IMR-90 (cell line): ENCODE measurements around the gene LGALS16. TPM values are rescaled to one million over a fixed set of nuclear protein-coding genes. Genes with fewer than 3 reads are reported as not detected.

Experiments
- ATAC-seq: fragments of 200-7000 bp; cut with Tn5 transposase; 2 replicates; pipeline ENCODE4 v1.9.1; 2020; ENCODE audit warnings: low read depth, mild to moderate bottlenecking, moderate library complexity
- BruUV-seq: library from RNA; stranded (reverse); fragments of 400-500 nt; replicated peaks from 2 replicates; lab custom pipeline; 2021; lab: Mats Ljungman, UMichigan
- CTCF ChIA-PET: fragments of 300-600 bp; formaldehyde crosslinking; extraction: SDS; loops from one replicate; lab custom pipeline; 2021; ENCODE audit warnings: antibody characterized with exemption; lab: Yijun Ruan, JAX
- POLR2A ChIA-PET: fragments of 300-600 bp; sonication (Branson Sonifier 250); formaldehyde crosslinking; loops from one replicate; lab custom pipeline; 2022; ENCODE audit warnings: antibody characterized with exemption; ENCODE audit not compliant: unreplicated experiment; lab: Charles Lee
- DNase-seq: peaks from one replicate; pipeline ENCODE4 v3.0.0; 2013
- H2AFZ ChIP-seq: replicated peaks from 2 replicates; pipeline ENCODE3; 2013; ENCODE audit warnings: low read length, mild to moderate bottlenecking; ENCODE audit not compliant: poor library complexity
- H2AK5ac ChIP-seq: 2 replicates; pipeline ENCODE4 v1.6.1; 2013; ENCODE audit warnings: low read depth, low read length, inconsistent platforms
- H2AK9ac ChIP-seq: replicated peaks from 2 replicates; pipeline ENCODE3; 2013; ENCODE audit warnings: mild to moderate bottlenecking, low read depth, low read length, moderate library complexity; ENCODE audit not compliant: poor library complexity
- H2BK120ac ChIP-seq: 2 replicates; pipeline ENCODE4 v1.6.1; 2013; ENCODE audit warnings: low read depth, low read length, inconsistent platforms
- H2BK15ac ChIP-seq: 3 replicates; pipeline ENCODE4 v1.6.1; 2013; ENCODE audit warnings: low read depth, low read length, inconsistent platforms
- H2BK20ac ChIP-seq: 2 replicates; pipeline ENCODE4 v1.6.1; 2013; ENCODE audit warnings: low read depth, mild to moderate bottlenecking, inconsistent platforms, low read length, moderate library complexity
- H2BK5ac ChIP-seq: 2 replicates; pipeline ENCODE4 v1.6.1; 2013; ENCODE audit warnings: mild to moderate bottlenecking, low read depth, low read length, inconsistent platforms; ENCODE audit not compliant: poor library complexity, severe bottlenecking
- H3K14ac ChIP-seq: replicated peaks from 2 replicates; pipeline ENCODE4 v1.6.1; 2013; ENCODE audit warnings: low read depth, low read length, inconsistent platforms
- H3K18ac ChIP-seq: 2 replicates; pipeline ENCODE4 v1.6.1; 2013; ENCODE audit warnings: low read depth, low read length, control low read depth
- H3K23ac ChIP-seq: 2 replicates; pipeline ENCODE4 v1.6.1; 2013; ENCODE audit warnings: low read depth, low read length, inconsistent platforms
- H3K27ac ChIP-seq: 2 replicates; pipeline ENCODE4 v1.5.1; 2013; ENCODE audit warnings: mild to moderate bottlenecking, control low read depth, low read length; ENCODE audit not compliant: insufficient read depth
- H3K27me3 ChIP-seq: 2 replicates; pipeline ENCODE4 v1.6.1; 2013; ENCODE audit warnings: low read length; ENCODE audit not compliant: control insufficient read depth, insufficient read depth
- H3K36me3 ChIP-seq: 2 replicates; pipeline ENCODE4 v1.6.1; 2013; ENCODE audit warnings: low read length, mixed read lengths; ENCODE audit not compliant: control insufficient read depth, insufficient read depth
- H3K4ac ChIP-seq: 2 replicates; pipeline ENCODE4 v1.6.1; 2013; ENCODE audit warnings: low read depth, low read length, inconsistent platforms
- H3K4me1 ChIP-seq: 2 replicates; pipeline ENCODE4 v1.6.1; 2013; ENCODE audit warnings: low read length, mixed read lengths; ENCODE audit not compliant: control insufficient read depth, insufficient read depth
- H3K4me2 ChIP-seq: 2 replicates; pipeline ENCODE4 v1.6.1; 2013; ENCODE audit warnings: low read depth, mild to moderate bottlenecking, control low read depth, low read length, moderate library complexity
- H3K4me3 ChIP-seq: 2 replicates; pipeline ENCODE4 v1.5.1; 2013; ENCODE audit warnings: low read depth, mild to moderate bottlenecking, control low read depth, low read length, moderate library complexity; ENCODE audit not compliant: insufficient read depth
- H3K56ac ChIP-seq: 2 replicates; pipeline ENCODE4 v1.6.1; 2013; ENCODE audit warnings: low read length, inconsistent platforms; ENCODE audit not compliant: insufficient read depth; ENCODE audit errors: extremely low read depth
- H3K79me1 ChIP-seq, 2 experiments: 2 replicates each; pipeline ENCODE4 v1.6.1; 2013; ENCODE audit warnings: low read length in 2 of 2, inconsistent platforms in 1 of 2, low read depth in 1 of 2
- H3K9ac ChIP-seq: 2 replicates; pipeline ENCODE4 v1.6.1; 2013; ENCODE audit warnings: low read depth, low read length, control low read depth
- H3K9me1 ChIP-seq: 2 replicates; pipeline ENCODE4 v1.6.1; 2013; ENCODE audit warnings: low read length, inconsistent platforms; ENCODE audit not compliant: insufficient read depth
- H3K9me3 ChIP-seq: 2 replicates; pipeline ENCODE4 v1.6.1; 2013; ENCODE audit warnings: low read length; ENCODE audit not compliant: control insufficient read depth, insufficient read depth
- H4K20me1 ChIP-seq: 2 replicates; pipeline ENCODE4 v1.6.1; 2013; ENCODE audit warnings: low read length, inconsistent platforms; ENCODE audit not compliant: insufficient read depth
- H4K5ac ChIP-seq: 2 replicates; pipeline ENCODE4 v1.6.1; 2013; ENCODE audit warnings: mild to moderate bottlenecking, low read depth, low read length, control low read depth
- H4K8ac ChIP-seq, 2 experiments: 2 replicates each; pipeline ENCODE4 v1.6.1; 2013; ENCODE audit warnings: low read depth in 2 of 2, low read length in 2 of 2, control low read depth in 1 of 2, inconsistent platforms in 1 of 2
- H4K91ac ChIP-seq: 2 replicates; pipeline ENCODE4 v1.6.1; 2013; ENCODE audit warnings: low read depth, low read length, inconsistent platforms; ENCODE audit not compliant: insufficient read depth
- BHLHE40 ChIP-seq: fragments of 150-350 bp; IDR thresholded peaks from 2 replicates; pipeline ENCODE4 v1.6.1; 2016; ENCODE audit warnings: mild to moderate bottlenecking, low read depth, low read length
- CEBPB ChIP-seq: IDR thresholded peaks from 2 replicates; pipeline ENCODE4 v1.6.1; 2012; ENCODE audit warnings: low read depth, low read length, improper control_type of control experiment
- CHD1 ChIP-seq: IDR thresholded peaks from 2 replicates; pipeline ENCODE4 v1.6.1; 2012; ENCODE audit warnings: low read depth, low read length, improper control_type of control experiment
- CTCF ChIP-seq: conservative IDR thresholded peaks from 2 replicates; pipeline ENCODE4 v1.5.1; 2012; ENCODE audit warnings: mild to moderate bottlenecking, low read depth, low read length, improper control_type of control experiment
- ELK1 ChIP-seq: fragments of 150-350 bp; IDR thresholded peaks from 2 replicates; pipeline ENCODE4 v1.6.1; 2016; ENCODE audit warnings: low read depth, mild to moderate bottlenecking, low read length, moderate library complexity, borderline replicate concordance
- FOS ChIP-seq: fragments of 150-350 bp; IDR thresholded peaks from 2 replicates; pipeline ENCODE4 v1.6.1; 2016; ENCODE audit warnings: low read depth, low read length
- MAFK ChIP-seq: IDR thresholded peaks from 2 replicates; pipeline ENCODE4 v1.6.1; 2012; ENCODE audit warnings: low read depth, low read length, improper control_type of control experiment
- MAZ ChIP-seq: IDR thresholded peaks from 2 replicates; pipeline ENCODE4 v1.6.1; 2012; ENCODE audit warnings: low read depth, mild to moderate bottlenecking, low read length, improper control_type of control experiment, moderate library complexity, borderline replicate concordance
- MXI1 ChIP-seq: IDR thresholded peaks from 2 replicates; pipeline ENCODE4 v1.6.1; 2012; ENCODE audit warnings: low read depth, mild to moderate bottlenecking, low read length, moderate library complexity, borderline replicate concordance
- NFE2L2 ChIP-seq: fragments of 150-350 bp; IDR thresholded peaks from 2 replicates; pipeline ENCODE4 v1.6.1; 2016; ENCODE audit warnings: low read depth, mild to moderate bottlenecking, low read length
- POLR2A ChIP-seq: IDR thresholded peaks from 2 replicates; pipeline ENCODE4 v1.6.1; 2012; ENCODE audit warnings: mild to moderate bottlenecking, low read depth, low read length
- RAD21 ChIP-seq: IDR thresholded peaks from 2 replicates; pipeline ENCODE4 v1.6.1; 2012; ENCODE audit warnings: low read length, improper control_type of control experiment
- RCOR1 ChIP-seq: IDR thresholded peaks from 2 replicates; pipeline ENCODE4 v1.6.1; 2012; ENCODE audit warnings: mild to moderate bottlenecking, low read length, improper control_type of control experiment; ENCODE audit not compliant: insufficient replicate concordance
- RFX5 ChIP-seq: IDR thresholded peaks from 2 replicates; pipeline ENCODE4 v1.8.0; 2012; ENCODE audit warnings: low read depth, mild to moderate bottlenecking, low read length, moderate library complexity
- SMC3 ChIP-seq: fragments of 150-350 bp; IDR thresholded peaks from 2 replicates; pipeline ENCODE4 v1.6.1; 2016; ENCODE audit warnings: low read depth, mild to moderate bottlenecking, antibody characterized with exemption, low read length, moderate library complexity
- USF2 ChIP-seq: fragments of 150-350 bp; IDR thresholded peaks from 2 replicates; pipeline ENCODE4 v1.6.1; 2017; ENCODE audit warnings: mild to moderate bottlenecking, antibody characterized with exemption, low read length, low read depth
- WGBS, 2 experiments: methylation state at CpG; one replicate each; pipeline versions ENCODE4 v1.1.5 to v1.1.7; 2013; ENCODE audit warnings: missing lambda C conversion rate in 2 of 2; ENCODE audit not compliant: insufficient read length in 1 of 2; ENCODE audit errors: extremely low coverage in 2 of 2; 5-methylcytosine and 5-hydroxymethylcytosine counted together
- dilution Hi-C: fragments of 300-500 bp; cut with HindIII; formaldehyde crosslinking; loops from one replicate; pipeline ENCODE4 v1.14.3; 2018; ENCODE audit warnings: low sequenced_read_pairs; ENCODE audit not compliant: unreplicated experiment
- in situ Hi-C: fragments of 300-500 bp; cut with MboI; formaldehyde crosslinking; loops from 3 replicates; pipeline ENCODE4 v1.14.3; 2019; ENCODE audit warnings: low sequenced_read_pairs, inconsistent platforms, mixed read lengths
- intact Hi-C: fragments of 100-400 bp; cut with micrococcal nuclease; formaldehyde crosslinking; loops from 2 replicates; pipeline ENCODE4 v1.10.0; 2022
- polyA plus RNA-seq, 3 experiments: library from polyadenylated mRNA; depleted of rRNA; stranded (reverse); fragments of >200 nt; gene quantifications; 2 replicates each; pipeline ENCODE4 v1.2.3, GENCODE V29; 2012; ENCODE audit warnings: low replicate concordance in 1 of 3
- total RNA-seq: library from RNA; depleted of rRNA; stranded (reverse); fragments of >200 nt; gene quantifications from 2 replicates; pipeline ENCODE4 v1.2.3, GENCODE V29; 2012

LGALS16 gene
- total and polyA plus RNA-seq, 2 of the 4 experiments (the other 2 are of a cell fraction), result not detected

GRCh38 chr19:39631178-39631577, 24.5 kb upstream of the LGALS16 start:
- no peak for TF ChIP-seq CHD1
- TF ChIP-seq ELK1, result no peak
- TF ChIP-seq MAZ, result no peak
- TF ChIP-seq RAD21, result no peak
- no peak for TF ChIP-seq USF2
- no peak for TF ChIP-seq MXI1
- no peak for TF ChIP-seq CTCF
- no peak for TF ChIP-seq BHLHE40
- TF ChIP-seq CEBPB, result no peak
- no peak for TF ChIP-seq RFX5
- no peak for TF ChIP-seq POLR2A
- no peak for TF ChIP-seq MAFK
- no peak for TF ChIP-seq RCOR1
- TF ChIP-seq SMC3, result no peak
- TF ChIP-seq FOS, result no peak
- no peak for TF ChIP-seq NFE2L2
- in situ Hi-C loops, result no loop called here

More at GRCh38 chr19:39631178-39631577, 24.5 kb upstream of the LGALS16 start:
- no peak overlapping the region for H3K4me3 ChIP-seq
- 20% methylated on average over 1 of the region's 4 CpGs; no CpG with 5 or more reads in 1 of the 2 experiments for WGBS, 2 experiments
- no peak overlapping the region for H2BK5ac ChIP-seq
- H3K79me1 ChIP-seq, result no peaks in the 10 kb centered on the region
- no peak overlapping the region for H4K5ac ChIP-seq
- ATAC-seq (no peak), DNase-seq (no peak)
- H4K91ac ChIP-seq, result no peak overlapping the region
- no TSS peak for BruUV-seq
- H2AFZ ChIP-seq, result no peak overlapping the region
- no peak overlapping the region for H3K4me2 ChIP-seq
- no peaks in the 10 kb centered on the region for H3K36me3 ChIP-seq
- H2AK9ac ChIP-seq, result no peak overlapping the region
- H3K4me1 ChIP-seq, result no peaks in the 10 kb centered on the region
- intact Hi-C loops (no loop called here), dilution Hi-C loops (no loop called here)
- no peaks in the 10 kb centered on the region for H4K20me1 ChIP-seq
- no peak overlapping the region for H3K14ac ChIP-seq
- no peak overlapping the region for H3K9ac ChIP-seq
- no peak overlapping the region for H3K18ac ChIP-seq
- ChIA-PET POLR2A (no interaction called here), CTCF (interaction anchor here (0.6 kb wide), 1 partner anchor 69 kb away, joined by 3 read pairs; no protein-coding TSS in a partner anchor)
- no peak overlapping the region for H3K27ac ChIP-seq
- no peaks in the 10 kb centered on the region for H3K9me3 ChIP-seq
- no peak overlapping the region for H2BK20ac ChIP-seq
- H3K56ac ChIP-seq, result no peak overlapping the region
- no peak overlapping the region for H2BK15ac ChIP-seq
- H3K23ac ChIP-seq, result no peak overlapping the region
- H2AK5ac ChIP-seq, result no peak overlapping the region
- H4K8ac ChIP-seq, result no peak overlapping the region
- H2BK120ac ChIP-seq, result no peak overlapping the region
- H3K9me1 ChIP-seq, result no peaks in the 10 kb centered on the region
- no peaks in the 10 kb centered on the region for H3K27me3 ChIP-seq
- no peak overlapping the region for H3K4ac ChIP-seq
